Measurements from ENCODE around the gene KLF15.
"Not testable (repeated sequence)": the region's sequence is repeated elsewhere in the genome, so short reads cannot be mapped to it uniquely, and the experiment has no call there.

KLF15 gene

GRCh38 chr3:126346466-126346865 lies 10.7 kb downstream of the KLF15 start:
- DNase-seq (ENCODE audit: low read depth) = no peak

DNA sequence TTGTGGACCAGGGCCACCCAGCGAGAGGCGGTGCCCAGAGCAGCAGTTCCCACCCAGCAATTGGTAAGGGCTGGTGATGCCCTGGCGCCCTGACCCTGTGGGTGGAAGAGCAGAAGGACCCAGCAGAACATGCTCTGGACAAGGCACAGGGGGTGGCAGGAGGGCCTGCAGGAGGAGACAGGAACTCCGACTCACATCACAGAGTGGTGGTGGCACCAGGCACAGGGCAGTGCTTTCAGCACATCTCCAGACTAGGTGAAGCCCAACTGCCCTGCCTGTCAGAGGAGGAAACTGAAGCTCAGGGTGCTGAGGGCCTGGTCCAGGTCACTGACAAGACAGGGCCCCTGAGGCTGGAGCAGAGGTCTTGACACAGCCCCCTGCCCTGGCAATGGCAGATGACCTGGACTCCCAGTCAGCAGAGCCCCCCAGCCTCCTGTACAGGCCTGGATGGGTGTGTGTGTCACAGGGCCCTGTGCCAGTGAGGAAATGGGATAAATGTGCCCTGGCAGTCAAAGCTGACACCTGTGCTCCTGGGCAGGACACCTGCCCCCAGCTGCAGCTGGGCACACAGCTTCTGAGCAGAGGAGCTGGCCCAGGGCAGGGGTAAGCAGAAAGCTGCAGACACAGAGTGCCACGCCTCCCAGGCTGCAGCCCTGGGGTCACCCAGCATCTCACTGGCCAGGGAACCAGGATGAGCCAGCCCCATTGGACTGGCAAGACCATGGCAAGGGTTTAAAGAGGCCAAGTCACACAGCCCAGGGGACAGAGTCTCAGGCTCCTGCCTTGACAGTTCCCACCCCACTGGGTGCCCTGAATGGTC lies 11.4 kb downstream of the KLF15 start:
- no peak for DNase-seq (ENCODE audit: low read depth)

GRCh38 chr3:126345231-126345630 lies 12.0 kb downstream of the KLF15 start:
- no peak for DNase-seq (ENCODE audit: low read depth)

GRCh38 chr3:126344380-126345041 lies 12.7 kb downstream of the KLF15 start:
- DNase-seq (ENCODE audit: low read depth) = no peak

- no peak for DNase-seq (ENCODE audit: low read depth)
These were observed 13.6 kb downstream of the KLF15 start for GRCh38 chr3:126343649-126344035.

DNA sequence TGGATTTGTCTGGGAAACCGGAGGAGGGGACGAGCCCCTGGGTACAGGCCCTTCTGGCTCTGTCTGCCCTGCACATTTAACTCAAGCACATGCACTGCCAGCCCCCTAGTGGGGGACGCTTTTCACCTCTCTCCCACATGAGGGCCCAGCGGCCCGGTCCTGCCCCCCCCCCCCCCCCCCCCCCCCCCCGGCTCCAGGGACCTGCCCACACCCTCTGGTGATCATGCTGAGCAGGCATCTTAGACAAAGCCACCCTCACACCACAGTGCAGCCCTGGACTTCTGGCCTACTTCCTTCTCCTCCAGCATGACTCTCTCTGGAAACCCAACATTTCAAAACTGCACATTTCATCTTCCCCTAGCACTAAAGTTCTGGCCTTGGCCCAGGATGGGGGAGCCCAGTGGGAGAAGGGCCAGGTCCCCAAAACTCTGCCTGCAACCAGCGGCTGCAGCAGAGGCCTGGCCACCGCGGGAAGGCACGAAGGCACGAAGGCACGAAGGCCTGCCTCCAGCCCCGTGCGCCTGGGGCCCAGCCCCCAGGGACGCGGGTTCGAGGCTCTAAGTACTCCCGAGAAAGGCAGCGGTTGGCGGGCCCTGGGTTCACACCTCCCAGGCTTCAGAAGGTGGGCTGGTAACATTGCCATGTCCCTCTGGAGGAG lies 14.1 kb downstream of the KLF15 start:
- DNase-seq (ENCODE audit: low read depth) = no peak

DNA sequence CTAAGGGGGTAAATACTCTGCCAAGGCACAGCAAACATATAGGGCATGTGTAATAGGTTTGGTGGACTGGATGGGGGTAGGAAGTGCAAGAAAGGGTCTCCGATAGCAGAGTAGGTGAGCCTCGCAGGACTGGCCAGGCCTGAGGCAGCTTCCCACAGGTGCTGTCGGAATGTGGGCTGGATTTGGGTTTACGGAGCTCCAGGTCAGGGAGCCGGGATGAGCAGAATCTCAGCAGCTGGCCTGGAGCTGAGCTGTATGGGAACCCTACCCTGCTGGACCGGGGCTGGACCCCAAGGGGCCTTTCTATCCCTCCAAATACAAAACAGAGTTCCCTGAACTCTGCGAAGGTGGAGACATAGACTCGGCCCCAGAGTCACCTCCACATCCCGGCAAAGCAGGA lies 15.0 kb downstream of the KLF15 start:
- no peak for DNase-seq (ENCODE audit: low read depth)

DNA sequence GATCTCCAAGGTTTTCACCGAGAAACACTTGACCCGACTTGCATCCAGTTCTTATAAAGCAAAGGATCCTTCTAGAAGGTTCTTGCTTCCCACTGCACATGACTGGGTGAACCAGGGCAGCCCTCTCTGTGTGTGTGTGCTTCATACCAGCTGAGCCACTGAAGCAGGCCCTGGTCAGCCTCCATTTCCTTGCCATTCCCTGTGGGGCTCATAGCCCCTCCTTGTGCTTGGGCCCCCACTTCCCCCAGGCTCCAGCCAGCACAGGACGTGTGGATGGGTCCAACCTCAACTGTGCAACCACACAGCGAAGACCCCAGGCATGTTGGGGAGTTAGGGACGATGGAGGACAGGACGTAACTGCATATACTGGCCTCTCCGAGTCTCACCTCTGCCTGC lies 15.5 kb downstream of the KLF15 start:
- no peak for DNase-seq (ENCODE audit: low read depth)

DNA sequence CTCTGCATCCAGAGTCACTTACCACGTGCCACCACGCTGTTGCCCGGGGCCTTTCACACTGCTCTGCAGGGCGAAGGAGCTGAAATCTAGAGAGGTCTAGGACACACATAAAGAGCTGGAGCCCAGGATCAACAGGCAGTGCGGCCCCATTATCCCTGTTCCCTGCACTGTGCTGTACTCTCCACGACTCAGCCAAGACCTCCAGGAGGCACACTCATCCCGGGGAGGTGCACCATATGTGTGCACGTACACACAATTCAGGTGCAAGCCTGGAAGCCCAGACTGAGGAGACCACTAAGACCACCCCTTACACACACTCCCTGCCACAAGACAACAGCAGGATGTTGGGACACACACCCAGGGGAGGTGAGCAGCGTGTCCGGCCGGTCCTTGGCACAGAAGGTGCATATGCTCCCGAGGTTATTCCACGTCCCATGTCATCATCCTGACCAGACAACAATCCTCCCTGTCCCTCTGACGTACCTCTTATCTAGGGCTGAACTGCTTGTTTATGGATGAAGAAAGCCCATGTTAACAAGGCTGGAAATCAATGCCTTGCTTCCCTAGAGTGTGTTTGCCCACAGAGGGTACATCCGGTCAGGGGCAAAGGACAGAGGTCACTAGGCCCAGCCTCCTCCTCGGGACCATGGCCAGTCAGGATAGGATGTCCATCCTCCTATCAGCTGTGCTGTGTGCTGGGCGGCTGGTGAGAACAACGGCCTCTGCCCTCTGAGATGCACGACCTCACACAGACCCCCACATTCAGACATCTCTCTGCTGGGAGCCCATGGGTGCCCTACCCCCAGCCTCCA lies 16.1 kb downstream of the KLF15 start:
- DNase-seq (ENCODE audit: low read depth) = no peak

DNA sequence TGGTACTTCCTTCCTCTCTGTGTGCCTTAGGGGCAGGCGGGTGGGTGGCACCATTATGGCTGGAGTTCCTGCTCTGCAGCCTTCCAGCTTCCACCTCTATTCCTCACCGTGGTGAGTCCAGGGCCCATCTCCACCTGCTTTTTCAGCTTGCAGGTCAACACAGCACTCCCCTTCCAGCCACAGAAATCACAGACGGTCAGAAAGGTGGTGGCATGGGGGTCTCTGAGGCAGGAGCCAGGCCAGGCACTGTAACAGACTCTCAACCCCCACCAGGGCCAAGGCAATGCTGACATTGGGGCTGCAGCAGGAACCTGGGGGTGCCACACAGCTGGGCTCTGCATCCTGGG lies 16.6 kb downstream of the KLF15 start:
- DNase-seq (ENCODE audit: low read depth) = no peak

DNA sequence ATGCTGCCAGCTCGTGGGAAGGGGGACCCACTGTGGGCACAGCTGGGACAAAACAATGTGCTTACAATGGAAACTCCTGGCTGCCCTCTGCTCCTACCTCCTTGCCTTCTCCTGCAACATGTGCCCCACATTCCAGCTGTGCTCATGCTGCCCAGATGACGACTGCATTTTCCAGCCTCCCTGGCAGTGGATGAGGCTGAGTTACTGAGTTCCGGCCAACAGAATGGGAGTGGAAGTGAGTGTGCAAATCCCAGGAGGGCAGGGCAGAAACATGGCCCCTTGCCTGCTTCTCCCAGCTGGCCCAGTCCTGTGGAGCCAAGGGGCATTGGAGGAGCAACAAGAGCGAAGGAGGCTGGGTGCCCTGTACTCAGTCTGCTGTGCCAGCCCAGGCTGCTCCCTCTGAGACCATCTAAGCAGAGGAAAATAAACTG lies 17.1 kb downstream of the KLF15 start:
- no peak for DNase-seq (ENCODE audit: low read depth)

DNA sequence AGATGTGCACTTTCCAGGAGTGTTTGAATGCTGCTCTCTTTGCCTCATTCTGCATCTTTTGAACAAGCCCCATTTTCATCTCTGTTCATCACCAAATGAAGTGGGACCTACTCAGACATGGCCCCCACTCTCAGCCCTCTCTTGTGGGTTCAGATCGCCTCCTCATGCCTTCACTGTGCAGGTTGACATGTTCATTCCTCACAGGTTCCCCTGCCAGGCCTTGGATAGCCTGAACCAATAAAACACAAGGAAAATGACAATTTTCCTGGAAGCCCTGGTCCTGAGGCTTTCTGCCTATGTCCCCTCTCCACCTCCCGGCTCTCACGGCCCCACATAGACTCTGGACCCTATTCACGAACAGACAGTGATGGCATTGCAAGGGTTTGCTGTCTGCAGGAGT lies 17.7 kb downstream of the KLF15 start:
- DNase-seq (ENCODE audit: low read depth) = no peak

- DNase-seq (ENCODE audit: low read depth) = no peak
These were observed 18.4 kb downstream of the KLF15 start for GRCh38 chr3:126338790-126339288.

DNA sequence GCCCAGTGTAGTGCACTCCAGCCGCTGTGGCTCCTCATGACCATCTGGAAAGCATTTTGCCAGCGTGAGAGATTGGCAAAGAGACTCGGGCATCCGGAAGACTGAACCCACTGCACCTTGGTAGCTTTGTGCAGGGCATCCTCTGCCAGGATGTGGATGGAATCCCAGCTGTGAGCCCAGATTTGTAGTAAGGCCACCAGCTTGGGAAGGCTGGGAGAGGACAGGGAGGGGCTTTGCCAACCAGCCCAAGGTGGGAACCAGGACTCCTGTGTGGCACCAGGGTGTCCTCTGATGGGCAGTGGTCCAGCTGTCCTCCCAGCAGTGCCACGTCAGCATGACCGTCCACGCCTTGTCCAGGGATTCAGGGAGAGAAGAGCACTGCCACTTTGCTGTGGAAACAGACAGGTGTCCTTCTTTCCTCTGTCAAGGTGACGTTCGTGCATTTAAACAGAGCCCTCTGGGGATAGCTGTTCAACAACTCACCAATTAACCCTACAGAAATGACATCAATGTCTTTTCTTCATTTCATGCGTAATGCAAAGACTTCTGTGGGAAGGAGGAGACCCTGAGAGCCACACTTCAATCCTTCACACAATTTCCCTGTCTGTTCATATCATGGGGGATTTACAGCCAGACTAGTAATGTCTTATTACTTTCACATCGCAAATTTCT lies 19.1 kb downstream of the KLF15 start:
- DNase-seq (ENCODE audit: low read depth) = no peak

DNA sequence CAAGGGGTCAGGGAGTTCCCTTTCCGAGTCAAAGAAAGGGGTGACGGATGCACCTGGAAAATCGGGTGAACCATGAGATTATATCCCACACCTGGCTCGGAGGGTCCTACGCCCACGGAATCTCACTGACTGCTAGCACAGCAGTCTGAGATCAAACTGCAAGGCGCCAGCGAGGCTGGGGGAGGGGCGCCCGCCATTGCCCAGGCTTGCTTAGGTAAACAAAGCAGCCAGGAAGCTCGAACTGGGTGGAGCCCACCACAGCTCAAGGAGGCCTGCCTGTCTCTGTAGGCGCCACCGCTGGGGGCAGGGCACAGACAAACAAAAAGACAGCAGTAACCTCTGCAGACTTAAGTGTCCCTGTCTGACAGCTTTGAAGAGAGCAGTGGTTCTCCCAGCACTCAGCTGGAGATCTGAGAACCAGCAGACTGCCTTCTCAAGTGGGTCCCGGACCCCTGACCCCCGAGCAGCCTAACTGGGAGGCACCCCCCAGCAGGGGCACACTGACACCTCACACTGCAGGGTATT lies 25.3 kb downstream of the KLF15 start:
- not testable (repeated sequence) for DNase-seq (ENCODE audit: low read depth)

- no peak for DNase-seq (ENCODE audit: low read depth)
These were observed 27.1 kb downstream of the KLF15 start for GRCh38 chr3:126329927-126330725.

DNA sequence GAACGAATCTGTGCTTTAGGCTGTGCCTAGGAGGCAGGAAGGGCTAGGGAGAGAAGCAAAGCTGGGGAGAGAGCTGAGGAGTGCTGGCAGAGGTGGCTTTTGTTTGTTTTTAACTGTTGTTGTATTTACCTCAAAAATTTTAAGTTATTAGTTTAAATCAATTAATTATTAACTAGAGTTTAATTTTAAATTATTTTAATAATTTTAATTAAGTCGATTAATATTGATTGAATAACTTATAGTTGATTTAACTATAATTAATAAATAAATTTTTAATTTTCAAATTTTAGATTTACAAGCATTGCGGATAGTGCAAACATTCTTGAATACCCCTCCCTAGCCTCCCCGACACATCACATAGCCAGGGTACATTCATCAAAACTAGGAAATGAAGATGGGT lies 30.6 kb downstream of the KLF15 start:
- no peak for DNase-seq (ENCODE audit: low read depth)

GRCh38 chr3:126322181-126322967 lies 34.8 kb downstream of the KLF15 start:
- no peak for DNase-seq (ENCODE audit: low read depth)

DNA sequence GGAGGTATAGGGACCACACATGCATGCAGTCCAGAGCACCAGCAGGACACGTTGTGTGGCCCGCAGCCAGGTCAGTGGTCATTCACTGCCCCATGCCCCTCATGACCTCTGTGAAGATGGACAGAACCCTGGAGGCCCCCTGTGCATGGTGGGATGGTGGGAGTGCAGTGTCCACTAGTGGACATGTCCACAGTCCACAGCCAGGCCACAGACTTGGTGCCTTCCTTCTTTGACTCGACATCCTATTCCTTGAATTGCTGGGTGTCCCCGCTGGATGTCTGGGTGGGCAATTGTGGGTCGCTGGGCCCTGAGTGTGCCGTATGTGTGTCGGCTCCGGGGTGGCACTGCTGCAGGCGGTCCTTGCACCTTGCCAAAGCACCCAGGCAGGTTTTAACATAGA lies 35.7 kb downstream of the KLF15 start:
- no peak for DNase-seq (ENCODE audit: low read depth)
